GM19463 (cell line): ENCODE results near the gene NAT8.
"Not testable (repeated sequence)": the region's sequence is repeated elsewhere in the genome, so short reads cannot be mapped to it uniquely, and the experiment has no call there.

ENCODE experiments used
- ATAC-seq: cut with Tn5 transposase; IDR thresholded peaks from one replicate; pipeline ENCODE4 v1.9.1; 2021; ENCODE audit warnings: mild to moderate bottlenecking, moderate library complexity; ENCODE audit not compliant: unreplicated experiment

Gene NAT8, protein sequence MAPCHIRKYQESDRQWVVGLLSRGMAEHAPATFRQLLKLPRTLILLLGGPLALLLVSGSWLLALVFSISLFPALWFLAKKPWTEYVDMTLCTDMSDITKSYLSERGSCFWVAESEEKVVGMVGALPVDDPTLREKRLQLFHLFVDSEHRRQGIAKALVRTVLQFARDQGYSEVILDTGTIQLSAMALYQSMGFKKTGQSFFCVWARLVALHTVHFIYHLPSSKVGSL

DNA sequence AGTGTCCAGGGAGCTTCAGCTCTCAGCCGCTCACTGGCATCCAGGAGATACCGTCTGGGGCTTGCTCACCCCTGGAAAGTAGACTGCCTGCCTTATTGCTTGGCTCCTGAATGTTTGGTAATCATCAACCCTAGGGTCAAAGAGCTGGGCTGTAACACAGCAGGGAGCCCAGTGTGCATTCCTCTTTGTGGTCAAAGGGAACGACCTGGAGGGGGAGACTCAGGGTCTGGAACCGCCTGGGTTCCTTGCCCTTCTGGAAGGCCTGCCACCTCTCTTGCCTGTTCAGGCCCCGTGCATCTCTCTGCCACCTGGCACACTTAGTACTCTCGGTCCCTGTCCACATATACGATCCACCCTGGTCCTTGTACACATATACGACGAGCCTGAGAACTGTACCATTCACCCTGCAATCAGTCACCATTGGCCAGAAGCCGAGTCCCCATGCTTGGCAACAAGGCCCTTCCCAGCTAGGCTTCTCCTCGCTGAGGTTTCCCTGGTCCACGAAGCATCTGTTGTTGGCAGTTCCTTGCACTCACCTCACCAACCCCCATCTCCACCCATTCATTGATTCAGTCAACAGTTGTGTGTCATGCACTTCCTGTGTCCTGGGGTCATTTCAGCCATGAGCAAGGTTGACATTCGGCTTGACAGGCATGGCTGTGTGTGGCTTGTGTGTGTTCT, at the start of gene NAT8:
Gene NAT8, minus strand, starts transcription at position 85 of the 681 bp plus-strand sequence. CDS start 794 bp downstream, outside the sequence.
- ATAC-seq: no peak

DNA sequence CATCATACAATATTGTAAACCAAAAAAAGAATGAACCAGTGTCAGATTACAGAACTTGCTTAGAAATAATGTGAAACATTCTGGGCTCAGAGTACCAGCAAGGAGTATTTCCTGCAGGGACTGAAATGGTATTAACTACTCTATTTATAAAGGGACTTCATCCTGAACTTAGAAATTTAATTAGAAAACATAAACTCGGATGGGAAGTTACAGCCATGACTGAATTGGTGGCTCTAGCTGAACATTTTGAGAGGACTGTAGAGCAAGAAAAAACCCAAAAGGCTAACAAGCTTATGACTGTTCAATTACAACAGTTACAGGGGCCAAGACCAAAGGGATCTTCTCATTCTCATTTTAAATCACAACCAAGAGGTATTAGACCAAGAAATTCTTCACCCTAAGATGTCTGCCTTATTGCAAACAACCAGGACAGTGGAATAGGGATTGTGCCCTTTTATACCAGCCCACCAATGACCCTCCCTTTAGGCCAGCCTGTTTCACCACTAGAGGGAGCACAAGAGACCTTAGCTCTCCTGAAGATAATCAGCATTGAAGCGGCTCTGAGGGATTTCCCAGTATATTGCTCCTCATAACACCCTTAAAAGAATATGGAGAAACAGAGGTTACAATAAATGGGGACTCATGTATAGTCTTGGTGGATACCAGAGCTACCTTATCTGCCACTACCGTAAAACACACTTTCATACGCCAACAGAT, 48.3 kb upstream of the NAT8 start:
- not testable (repeated sequence) for ATAC-seq

DNA sequence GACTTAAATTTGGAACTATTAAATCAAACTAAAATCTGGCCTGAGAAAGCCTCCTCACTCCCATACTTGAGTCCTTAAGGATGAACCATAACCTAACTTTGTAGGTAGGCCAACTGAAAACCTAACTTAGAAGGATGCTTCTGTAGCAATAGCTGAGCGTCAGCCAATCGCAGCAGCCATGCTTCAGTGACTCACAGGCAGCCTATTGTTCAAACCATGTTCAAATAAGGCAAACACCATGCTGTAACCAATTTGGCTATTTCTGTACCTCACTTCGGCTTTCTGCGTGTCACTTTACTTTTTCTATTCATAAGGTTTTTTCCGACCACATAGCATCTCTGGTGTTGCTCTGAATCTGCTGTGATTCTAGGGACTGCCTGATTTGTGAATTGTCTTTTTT, 46.3 kb upstream of the NAT8 start:
- not testable (repeated sequence) for ATAC-seq

DNA sequence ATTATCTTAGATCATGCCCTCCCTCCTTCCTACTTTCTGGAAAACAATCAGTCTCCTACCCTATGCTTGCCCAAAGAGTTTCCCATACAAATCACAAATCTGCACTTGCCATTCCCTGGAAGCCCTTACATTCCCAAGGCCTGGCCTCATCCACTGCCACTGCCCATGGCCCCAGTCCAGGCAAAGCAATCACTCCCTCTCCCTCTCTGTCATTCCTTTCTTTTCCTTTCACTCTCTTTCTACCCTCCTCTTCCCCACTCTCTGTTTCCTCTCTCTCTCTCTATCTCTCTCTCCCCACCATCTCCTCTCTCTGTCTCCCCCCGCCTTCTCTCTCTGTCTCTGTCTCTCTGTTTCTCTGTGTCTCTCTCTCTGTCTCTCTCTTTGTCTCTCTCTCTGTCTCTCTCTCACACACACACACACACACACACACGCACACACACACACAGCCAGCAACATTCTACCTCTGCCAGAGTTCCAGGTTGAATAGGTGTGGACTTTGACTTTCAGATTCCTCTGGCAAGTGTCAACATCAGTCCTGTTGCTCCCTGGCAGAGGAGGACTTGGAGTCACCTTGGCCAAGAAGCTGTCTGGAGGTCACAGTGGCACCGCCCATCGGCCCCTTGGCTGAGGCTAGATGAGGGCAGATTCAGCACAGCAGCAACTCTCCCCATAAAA, 43.7 kb upstream of the NAT8 start:
- ATAC-seq: no peak

DNA sequence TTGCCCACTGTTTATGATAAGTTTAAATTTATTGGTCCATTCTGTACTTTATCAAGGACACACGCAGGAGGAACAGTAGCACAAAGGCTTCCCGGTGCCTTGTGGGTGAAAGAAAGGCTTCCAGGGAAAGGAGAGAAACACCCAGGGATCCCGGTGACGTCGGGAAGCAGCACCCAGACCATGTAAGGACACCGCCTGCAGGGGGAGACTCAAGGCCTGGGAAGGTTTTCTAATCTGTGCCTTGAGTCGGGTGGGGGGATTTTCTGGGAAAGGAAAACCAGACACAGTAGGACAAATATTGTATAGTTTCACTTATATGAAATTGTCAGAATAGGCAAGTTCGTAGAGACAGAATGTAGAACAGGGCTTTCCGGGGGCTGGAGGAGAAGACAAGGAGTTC, 42.7 kb upstream of the NAT8 start:
- not testable (repeated sequence) for ATAC-seq

DNA sequence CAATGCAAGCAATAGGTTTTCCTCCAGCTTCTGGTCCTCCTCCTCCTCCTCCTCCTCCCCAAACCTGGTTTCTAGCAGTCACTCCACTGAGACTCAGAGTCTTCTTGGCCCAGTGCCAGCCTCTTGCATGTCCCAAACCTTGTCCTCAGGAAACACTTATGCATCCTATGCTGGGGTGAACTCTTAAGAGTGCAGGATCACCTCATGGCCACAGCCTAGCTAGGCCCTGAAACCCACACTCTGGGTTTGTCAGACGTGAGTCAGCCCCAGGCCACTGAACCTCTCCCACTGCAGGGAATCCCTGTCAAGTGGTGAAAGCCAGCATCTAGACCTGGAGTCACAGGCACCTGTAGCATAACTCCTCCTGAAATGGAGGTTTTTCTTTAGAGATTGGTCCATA, 42.1 kb upstream of the NAT8 start:
- ATAC-seq: not testable (repeated sequence)

DNA sequence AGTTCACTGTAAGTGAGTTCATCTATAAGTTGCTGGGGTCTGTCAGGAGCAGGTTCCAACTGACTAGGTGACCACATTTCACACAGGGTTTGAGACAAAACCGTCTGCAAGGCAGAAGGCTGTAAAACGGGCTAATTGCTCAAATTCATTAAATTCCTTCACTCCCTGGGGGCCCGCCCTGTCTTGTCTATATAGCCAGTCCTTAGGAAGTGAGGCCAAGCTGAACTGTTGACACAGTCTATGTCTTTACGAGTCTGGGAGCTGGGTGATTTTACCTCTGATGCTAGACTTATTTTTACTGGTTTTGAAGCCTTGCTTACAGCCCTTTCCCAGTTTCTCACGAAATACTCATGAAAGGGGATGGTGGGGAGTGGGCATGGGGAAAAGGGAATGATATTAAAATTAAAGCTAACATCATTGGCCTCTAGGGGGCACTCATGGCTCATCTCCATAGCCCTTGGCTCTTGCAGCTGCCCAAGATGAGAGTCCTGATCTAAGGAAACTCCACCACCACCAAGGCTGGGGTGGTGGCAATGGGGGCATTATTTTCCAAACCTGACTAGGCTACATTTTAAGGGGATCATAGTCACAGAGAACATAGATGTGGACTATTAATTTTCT, 37.8 kb upstream of the NAT8 start:
- ATAC-seq: not testable (repeated sequence)

DNA sequence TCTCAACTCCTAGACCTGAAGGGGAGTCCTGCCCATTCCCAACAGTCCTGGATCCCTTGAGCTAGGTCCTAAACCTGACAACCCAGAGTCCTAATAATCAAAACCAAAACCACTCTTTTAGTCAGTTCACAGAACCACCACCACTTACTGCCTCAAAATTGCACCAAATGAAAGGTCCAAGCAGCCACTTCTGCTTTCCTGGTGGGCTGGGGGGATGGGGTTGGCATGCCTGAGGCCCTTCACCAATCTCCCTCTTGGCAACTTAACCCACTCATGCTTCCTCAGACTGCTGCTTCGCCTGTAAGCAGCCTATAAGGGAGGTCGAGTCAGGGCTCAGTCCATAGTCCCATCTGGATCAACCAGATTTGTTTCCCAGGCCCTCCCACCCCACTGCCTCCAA, 37.0 kb upstream of the NAT8 start:
- ATAC-seq: not testable (repeated sequence)

DNA sequence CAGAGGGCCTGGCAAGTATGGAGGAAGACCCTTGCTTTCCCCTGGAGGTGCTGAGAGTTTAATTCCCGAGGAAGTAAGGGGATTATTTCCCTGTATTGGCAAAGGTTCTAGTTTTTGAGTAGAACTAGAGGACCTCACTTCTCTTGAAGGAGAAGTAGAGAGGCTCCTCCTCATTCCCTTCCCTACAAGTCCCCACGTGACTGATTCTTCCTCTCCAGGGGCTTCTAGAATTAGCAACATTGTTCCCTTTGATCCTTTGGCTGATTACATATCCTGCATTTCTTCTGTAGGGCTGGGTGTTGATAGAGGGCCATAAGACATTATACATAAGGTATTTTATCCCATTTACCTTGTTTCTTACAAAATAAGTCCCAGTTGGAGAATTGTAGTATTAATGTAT, 35.8 kb upstream of the NAT8 start:
- ATAC-seq: not testable (repeated sequence)

DNA sequence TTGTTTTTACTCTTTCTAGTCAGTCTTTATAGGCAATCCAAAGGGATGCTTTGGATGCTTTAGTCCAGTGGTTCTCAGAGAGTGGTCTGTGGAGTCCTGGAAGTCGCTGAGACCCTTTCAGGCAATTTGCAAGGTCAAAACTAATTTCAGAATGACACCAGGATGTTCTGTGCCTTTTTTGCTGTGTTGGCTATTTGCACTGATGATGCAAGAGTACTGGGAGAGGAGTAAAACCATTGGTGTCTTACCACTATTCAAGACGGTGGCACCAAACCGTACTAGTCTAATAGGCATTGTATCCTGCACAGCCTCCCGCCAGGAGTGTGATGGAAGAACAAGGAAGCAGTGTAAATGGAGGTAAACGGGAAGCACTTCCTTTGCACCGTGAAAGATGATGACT, 34.0 kb upstream of the NAT8 start:
- ATAC-seq: not testable (repeated sequence)

DNA sequence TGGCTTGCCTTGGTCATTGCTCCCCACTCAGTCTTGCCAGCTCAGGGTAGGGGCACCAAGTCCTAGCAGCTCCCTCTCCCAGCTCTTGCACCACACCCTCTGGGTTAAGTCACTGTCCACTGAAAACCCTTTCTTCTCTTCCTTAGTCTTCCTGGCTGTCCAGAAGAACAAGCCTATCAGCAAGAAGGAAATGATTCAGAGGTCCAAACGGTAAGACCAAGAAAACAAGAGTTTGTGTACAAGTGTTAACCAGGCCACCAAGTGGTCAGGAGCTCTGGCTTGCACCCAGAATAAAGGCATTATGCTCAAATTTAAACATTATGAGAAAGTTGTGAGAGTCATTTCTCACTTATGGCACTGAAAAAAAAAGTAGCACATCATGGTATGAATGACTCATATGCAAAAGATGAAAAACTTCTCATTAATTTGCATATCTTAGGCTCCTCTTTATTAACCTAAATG, 32.5 kb upstream of the NAT8 start:
- ATAC-seq: not testable (repeated sequence)

DNA sequence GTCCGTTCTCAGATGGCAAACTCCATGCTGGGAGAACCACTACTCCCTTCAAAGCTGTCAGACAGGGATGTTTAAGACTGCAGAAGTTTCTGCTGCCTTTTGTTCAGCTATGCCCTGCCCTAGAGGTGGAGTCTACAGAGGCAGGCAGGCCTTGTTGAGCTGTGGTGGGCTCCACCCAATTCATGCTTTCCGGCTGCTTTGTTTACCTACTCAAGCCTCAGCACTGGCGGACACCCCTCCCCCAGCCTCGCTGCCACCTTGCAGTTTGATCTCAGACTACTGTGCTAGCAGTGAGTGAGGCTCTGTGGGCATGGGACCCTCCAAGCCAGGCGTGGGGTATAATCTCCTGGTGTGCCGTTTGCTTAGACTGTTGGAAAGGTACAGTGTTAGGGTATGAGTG, 27.8 kb upstream of the NAT8 start:
- ATAC-seq: not testable (repeated sequence)

DNA sequence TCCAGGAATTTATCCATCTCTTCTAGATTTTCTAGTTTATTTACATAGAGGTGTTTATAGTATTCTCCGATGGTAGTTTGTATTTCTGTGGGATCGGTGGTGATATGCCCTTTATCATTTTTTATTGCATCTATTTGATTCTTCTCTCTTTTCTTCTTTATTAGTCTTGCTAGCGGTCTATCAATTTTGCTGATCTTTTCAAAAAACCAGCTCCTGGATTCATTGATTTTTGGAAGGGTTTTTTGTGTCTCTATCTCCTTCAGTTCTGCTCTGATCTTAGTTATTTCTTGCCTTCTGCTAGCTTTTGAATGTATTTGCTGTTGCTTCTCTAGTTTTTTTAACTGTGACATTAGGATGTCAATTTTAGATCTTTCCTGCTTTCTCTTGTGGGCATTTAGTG, 25.0 kb upstream of the NAT8 start:
- not testable (repeated sequence) for ATAC-seq

DNA sequence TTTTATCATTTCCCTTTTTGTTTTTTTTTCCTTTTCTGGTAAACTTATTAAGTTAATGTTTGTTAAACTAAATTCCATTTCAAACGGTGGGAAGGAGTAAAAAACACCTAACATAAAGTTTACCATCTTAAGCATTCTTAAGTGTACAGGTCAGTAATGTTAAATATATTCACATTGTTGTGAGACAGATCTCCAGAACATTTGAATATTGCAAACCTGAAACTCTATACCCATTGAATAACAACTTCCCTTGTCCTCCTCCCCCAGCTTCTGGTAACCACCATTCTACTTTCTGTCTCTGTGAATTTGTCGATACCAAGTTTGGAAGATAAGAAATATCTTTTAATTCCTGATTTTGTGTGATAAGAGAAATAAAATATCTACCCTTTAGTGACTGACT, 12.0 kb upstream of the NAT8 start:
- ATAC-seq: no peak

DNA sequence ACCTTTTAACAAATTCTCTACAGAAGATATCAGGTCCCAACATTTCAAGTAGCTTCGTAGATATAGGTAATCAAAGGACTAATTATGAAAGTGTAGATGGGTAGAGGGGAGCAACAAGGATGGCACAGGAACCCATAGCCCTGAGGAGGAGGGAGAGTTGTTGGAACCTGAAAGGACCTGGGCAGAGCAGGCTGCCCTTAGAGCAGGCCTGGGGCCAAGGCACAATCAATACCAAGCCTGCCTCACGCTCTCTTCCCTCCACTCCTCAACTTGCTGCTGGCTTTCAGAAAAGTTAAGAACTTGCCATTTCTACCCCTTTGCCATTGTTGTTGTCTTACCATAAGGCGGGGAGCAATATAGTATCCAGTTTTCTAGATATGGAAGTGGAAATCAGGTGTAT, 10.1 kb upstream of the NAT8 start:
- no peak for ATAC-seq

DNA sequence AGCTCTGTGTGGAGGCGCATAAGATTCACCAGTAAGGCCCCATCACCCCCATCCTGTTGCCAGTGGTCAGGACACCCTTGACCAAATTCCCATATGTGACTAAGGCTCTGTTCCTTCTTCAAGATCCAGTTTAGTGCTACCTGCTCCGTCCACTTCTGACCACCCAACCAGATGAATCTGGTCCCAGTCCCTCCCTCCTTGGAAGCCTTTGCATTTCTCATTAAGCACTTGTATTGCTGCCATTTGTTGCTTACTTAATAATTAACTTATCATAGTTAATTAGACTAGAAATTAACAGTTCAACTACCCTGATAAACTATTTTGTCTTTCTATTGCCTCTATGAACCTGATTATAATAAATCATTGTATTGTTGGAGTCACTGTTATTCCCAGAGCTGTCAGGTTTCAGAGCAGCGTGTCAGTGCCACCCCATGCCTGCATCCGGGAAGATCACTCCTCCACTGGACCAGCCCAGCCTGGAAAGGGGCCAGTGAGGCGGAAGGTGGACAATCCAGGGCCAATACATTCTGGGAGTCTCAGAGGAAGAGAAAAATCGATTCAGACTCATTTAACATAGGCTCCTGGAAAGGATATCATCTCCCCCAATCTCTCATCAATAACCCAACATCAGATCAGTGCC, 9.5 kb upstream of the NAT8 start:
- no peak for ATAC-seq

DNA sequence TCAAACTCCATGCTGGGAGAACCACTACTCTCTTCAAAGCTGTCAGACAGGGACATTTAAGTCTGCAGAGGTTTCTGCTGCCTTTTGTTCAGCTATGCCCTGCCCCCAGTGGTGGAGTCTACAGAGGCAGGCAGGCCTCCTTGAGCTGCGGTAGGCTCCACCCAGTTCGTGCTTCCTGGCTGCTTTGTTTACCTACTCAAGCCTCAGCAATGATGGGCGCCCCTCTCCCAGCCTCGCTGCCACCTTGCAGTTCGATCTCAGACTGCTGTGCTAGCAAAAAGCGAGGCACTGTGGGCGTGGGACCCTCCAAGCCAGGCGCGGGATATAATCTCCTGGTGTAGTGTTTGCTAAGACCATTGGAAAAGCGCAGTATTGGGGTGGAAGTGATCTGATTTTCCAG, 5.5 kb upstream of the NAT8 start:
- not testable (repeated sequence) for ATAC-seq

DNA sequence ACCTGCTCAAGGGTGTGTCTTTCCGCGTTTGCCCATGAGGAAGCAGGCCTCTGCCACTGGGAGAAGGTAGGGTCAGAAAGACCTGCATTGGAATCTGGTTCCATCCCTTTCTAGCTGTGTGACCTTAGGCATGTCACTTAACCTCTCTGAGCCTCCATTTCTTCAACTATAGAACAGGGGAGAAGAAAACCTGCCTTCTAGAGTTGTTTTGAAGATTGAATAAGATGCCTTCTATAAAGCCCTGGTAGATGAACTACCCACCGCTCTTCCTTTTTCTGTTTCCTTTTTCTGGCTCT, 507 bp downstream of the NAT8 start:
- ATAC-seq: no peak

DNA sequence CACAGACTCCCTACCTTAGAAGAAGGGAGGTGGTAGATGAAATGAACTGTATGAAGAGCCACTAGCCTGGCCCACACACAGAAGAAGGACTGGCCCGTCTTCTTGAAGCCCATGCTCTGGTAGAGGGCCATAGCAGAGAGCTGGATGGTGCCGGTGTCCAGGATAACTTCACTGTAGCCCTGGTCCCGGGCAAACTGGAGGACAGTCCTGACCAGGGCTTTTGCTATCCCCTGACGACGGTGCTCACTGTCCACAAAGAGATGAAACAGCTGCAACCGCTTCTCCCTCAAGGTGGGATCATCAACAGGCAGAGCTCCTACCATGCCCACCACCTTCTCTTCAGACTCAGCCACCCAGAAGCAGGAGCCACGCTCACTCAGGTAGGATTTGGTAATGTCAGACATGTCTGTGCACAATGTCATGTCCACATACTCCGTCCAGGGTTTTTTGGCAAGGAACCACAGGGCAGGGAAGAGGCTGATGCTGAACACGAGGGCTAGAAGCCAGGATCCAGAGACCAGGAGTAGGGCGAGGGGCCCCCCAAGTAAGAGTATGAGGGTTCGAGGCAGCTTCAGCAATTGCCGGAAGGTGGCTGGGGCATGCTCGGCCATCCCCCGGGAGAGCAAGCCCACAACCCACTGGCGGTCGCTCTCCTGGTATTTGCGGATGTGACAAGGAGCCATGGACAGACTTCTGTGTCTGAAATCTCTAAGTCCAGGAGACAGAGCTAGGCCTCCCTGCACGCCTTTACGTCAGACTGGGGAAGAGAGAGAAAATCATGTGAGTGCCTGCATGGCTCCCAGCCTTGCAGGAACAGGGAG, 1.1 kb downstream of the NAT8 start:
- ATAC-seq: no peak

DNA sequence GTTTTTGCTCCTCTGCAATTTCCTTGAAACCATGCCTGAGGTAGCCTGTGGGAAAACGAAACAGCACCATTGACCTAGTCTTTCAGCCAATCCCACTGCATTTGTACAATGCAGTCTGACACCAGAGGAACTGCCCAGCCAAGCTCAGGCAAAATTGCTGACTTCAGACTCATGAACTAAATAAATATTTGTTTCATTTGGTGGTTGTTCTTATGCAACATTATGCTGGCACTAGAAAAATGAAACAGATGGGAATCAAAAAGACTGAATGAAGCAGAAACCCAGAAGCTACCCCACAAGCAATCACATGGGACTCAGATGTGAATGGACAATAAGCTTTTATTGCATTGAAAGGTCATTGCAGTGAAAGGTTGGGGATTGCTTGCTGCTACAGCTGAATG, 1.7 kb downstream of the NAT8 start:
- ATAC-seq: no peak
